Trophoblast cell (in vitro differentiated cells and primary cell): ENCODE results near the gene MXI1.
A peak's percentile ranks its signal among the peaks of the same experiment; 100 is the strongest.

ENCODE experiments used
- DNase-seq, 2 donors: peaks; one replicate each; pipeline ENCODE4 v3.0.0-alpha.2; 2016
- H2AFZ ChIP-seq: 2 replicates; pipeline ENCODE4 v1.6.1; 2013; ENCODE audit warnings: low read length, moderate library complexity, mild to moderate bottlenecking; ENCODE audit not compliant: insufficient read depth, poor library complexity
- H2AK5ac ChIP-seq: 2 replicates; pipeline ENCODE4 v1.6.1; 2013; ENCODE audit warnings: mild to moderate bottlenecking, low read length
- H2BK120ac ChIP-seq: 2 replicates; pipeline ENCODE4 v1.6.1; 2013; ENCODE audit warnings: low read length, mild to moderate bottlenecking, moderate library complexity; ENCODE audit not compliant: insufficient read depth, poor library complexity
- H2BK12ac ChIP-seq: 2 replicates; pipeline ENCODE4 v1.6.1; 2013; ENCODE audit warnings: mild to moderate bottlenecking, low read length, moderate library complexity
- H2BK5ac ChIP-seq: 2 replicates; pipeline ENCODE4 v1.6.1; 2013; ENCODE audit warnings: low read length, low read depth, moderate library complexity, mild to moderate bottlenecking; ENCODE audit not compliant: poor library complexity
- H3K14ac ChIP-seq: 2 replicates; pipeline ENCODE4 v1.6.1; 2013; ENCODE audit warnings: mild to moderate bottlenecking, low read length
- H3K18ac ChIP-seq: 2 replicates; pipeline ENCODE4 v1.6.1; 2013; ENCODE audit warnings: mild to moderate bottlenecking, low read length
- H3K23ac ChIP-seq: 2 replicates; pipeline ENCODE4 v1.6.1; 2013; ENCODE audit warnings: low read length
- H3K27ac ChIP-seq: 2 replicates; pipeline ENCODE4 v1.5.1; 2013; ENCODE audit warnings: low read depth, mild to moderate bottlenecking, inconsistent platforms, low read length, moderate library complexity
- H3K27me3 ChIP-seq: 2 replicates; pipeline ENCODE4 v1.6.1; 2013; ENCODE audit warnings: inconsistent platforms, mild to moderate bottlenecking, low read length, moderate library complexity; ENCODE audit not compliant: insufficient read depth
- H3K36me3 ChIP-seq, 2 experiments: 1 replicate in 1 of 2; 2 replicates in 1 of 2; pipeline ENCODE4 v1.6.1; 2013; ENCODE audit warnings: low read length in 2 of 2, mild to moderate bottlenecking in 2 of 2, moderate library complexity in 1 of 2; ENCODE audit not compliant: insufficient read depth in 2 of 2, control insufficient read depth in 1 of 2
- H3K4ac ChIP-seq: 2 replicates; pipeline ENCODE4 v1.6.1; 2013; ENCODE audit warnings: low read depth, mild to moderate bottlenecking, low read length, moderate library complexity
- H3K4me1 ChIP-seq, 2 experiments: 1 replicate in 1 of 2; 2 replicates in 1 of 2; pipeline ENCODE4 v1.6.1; 2013; ENCODE audit warnings: low read length in 2 of 2, mild to moderate bottlenecking in 2 of 2, moderate library complexity in 1 of 2; ENCODE audit not compliant: insufficient read depth in 2 of 2, control insufficient read depth in 1 of 2
- H3K4me2 ChIP-seq: 2 replicates; pipeline ENCODE4 v1.6.1; 2013; ENCODE audit warnings: inconsistent platforms, mild to moderate bottlenecking, low read length, moderate library complexity
- H3K4me3 ChIP-seq: 2 replicates; pipeline ENCODE4 v1.5.1; 2013; ENCODE audit warnings: mild to moderate bottlenecking, low read depth, low read length, inconsistent platforms
- H3K79me1 ChIP-seq: one replicate; pipeline ENCODE4 v1.6.1; 2013; ENCODE audit warnings: low read length
- H3K79me2 ChIP-seq: 2 replicates; pipeline ENCODE4 v1.6.1; 2013; ENCODE audit warnings: low read length, mild to moderate bottlenecking; ENCODE audit not compliant: control insufficient read depth, insufficient read depth, poor library complexity
- H3K9ac ChIP-seq: 2 replicates; pipeline ENCODE4 v1.6.1; 2013; ENCODE audit warnings: mild to moderate bottlenecking, low read length
- H3K9me3 ChIP-seq: 2 replicates; pipeline ENCODE4 v1.6.1; 2013; ENCODE audit warnings: low read depth, mild to moderate bottlenecking, control low read depth, inconsistent platforms, low read length; ENCODE audit not compliant: insufficient read depth
- H4K12ac ChIP-seq: 2 replicates; pipeline ENCODE4 v1.6.1; 2013; ENCODE audit warnings: low read depth, mild to moderate bottlenecking, low read length, moderate library complexity
- H4K8ac ChIP-seq: 2 replicates; pipeline ENCODE4 v1.6.1; 2013; ENCODE audit warnings: low read depth, mild to moderate bottlenecking, low read length, moderate library complexity
- H4K91ac ChIP-seq: one replicate; pipeline ENCODE4 v1.6.1; 2013; ENCODE audit warnings: low read depth, mild to moderate bottlenecking, low read length, moderate library complexity
- WGBS: extraction: QIAGEN DNeasy Blood & Tissue Kit; methylation state at CpG from one replicate; pipeline ENCODE4 v1.1.7; 2013; ENCODE audit warnings: missing lambda C conversion rate; ENCODE audit not compliant: insufficient read length, insufficient coverage; ENCODE audit errors: extremely low coverage; 5-methylcytosine and 5-hydroxymethylcytosine counted together

The MXI1 gene

DNA sequence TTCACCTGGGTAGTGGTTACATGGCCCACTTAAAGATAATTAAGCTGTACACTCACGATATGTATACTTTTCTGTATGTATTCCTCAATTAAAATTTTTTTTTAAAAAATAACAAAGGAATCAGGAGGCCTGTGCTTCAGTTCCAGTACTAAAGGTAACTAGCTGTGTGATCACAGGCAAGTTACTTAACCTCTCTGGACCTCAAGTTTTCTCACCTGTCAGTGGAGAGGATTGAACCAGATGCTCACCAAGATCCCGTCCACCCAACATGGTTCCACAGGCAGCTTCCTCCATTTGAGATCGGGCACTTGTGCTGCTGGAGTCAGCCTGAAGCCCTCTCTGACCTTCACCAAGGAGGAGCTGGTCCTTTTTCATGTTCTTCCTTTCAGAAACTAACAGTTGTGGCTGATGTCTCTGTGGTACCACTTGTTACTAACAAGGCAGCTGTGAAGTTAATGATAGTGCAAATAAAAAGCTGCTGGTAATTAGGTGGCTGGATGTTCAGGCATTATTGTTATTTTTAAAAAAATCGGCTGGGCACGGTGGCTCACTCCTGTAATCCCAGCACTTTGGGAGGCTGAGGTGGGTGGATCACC is 126.8 kb downstream of the MXI1 start:
- H3K9me3 ChIP-seq: peaks cover 14% of the 10 kb centered on the region
- no CpG with 5 or more reads among the region's 5 CpGs for WGBS

DNA sequence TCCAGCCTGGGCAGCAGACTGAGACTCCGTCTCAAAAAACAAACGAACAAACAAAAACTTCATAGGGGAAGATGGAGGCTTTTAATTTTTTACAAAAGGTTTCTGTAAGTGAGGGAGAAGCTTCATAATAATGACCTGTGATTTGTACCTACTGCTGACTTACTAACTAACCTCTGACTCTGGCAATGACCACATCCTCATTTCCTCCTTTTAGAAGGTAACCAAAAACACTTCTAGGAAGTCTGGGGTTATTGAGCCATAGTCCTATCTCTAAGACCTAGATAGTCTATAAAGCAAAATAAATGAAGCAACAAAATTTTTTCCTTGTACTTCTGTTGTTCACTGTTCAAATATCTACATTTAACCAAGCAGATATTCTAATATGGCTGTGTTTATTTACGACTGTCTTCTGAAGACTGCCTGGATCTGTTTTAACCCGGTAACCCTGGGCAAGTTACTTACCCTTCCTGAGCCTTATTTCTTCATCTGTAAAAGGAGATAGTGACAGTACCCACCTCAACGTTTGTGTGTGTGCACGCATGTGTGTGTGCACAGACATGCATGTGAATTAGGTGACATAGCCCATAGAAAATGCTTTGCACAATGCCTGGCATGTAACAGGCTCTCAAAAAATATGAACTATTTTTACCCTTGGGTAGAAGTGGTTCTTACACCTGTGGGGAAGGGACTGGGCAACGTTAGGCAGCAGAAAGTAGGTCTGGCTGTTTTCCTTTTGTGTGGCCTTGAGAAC is 128.1 kb downstream of the MXI1 start:
- no peak overlapping the region for H4K91ac ChIP-seq
- H2BK120ac ChIP-seq: no peak overlapping the region
- H3K27me3 ChIP-seq: no peaks in the 10 kb centered on the region
- H3K27ac ChIP-seq: no peak overlapping the region
- no peak overlapping the region for H2AK5ac ChIP-seq
- H3K4ac ChIP-seq: no peak overlapping the region
- H3K4me3 ChIP-seq: no peak overlapping the region
- H3K4me1 ChIP-seq: no peaks in the 10 kb centered on the region
- DNase-seq: peak; percentile 61 to 81
- whole genome bisulfite sequencing: no CpG with 5 or more reads among the region's 7 CpGs
- H4K12ac ChIP-seq: no peak overlapping the region
- H3K23ac ChIP-seq: no peak overlapping the region
- H3K9ac ChIP-seq: peak overlapping the region; percentile 38
- no peak overlapping the region for H2BK12ac ChIP-seq
- H2BK5ac ChIP-seq: no peak overlapping the region
- H3K79me2 ChIP-seq: no peaks in the 10 kb centered on the region
- H3K18ac ChIP-seq: no peak overlapping the region
- no peak overlapping the region for H4K8ac ChIP-seq
- no peak overlapping the region for H3K14ac ChIP-seq
- H2AFZ ChIP-seq: no peak overlapping the region
- H3K9me3 ChIP-seq: peaks cover 11% of the 10 kb centered on the region
- H3K4me2 ChIP-seq: no peak overlapping the region
- H3K79me1 ChIP-seq: no peaks in the 10 kb centered on the region
- H3K36me3 ChIP-seq: no peaks in the 10 kb centered on the region

More for the DNA sequence above, 126.8 kb downstream of the MXI1 start:
- DNase-seq: no peak
- no peaks in the 10 kb centered on the region for H3K79me2 ChIP-seq
- H2BK12ac ChIP-seq: no peak overlapping the region
- no peak overlapping the region for H2AK5ac ChIP-seq
- no peak overlapping the region for H3K4me3 ChIP-seq
- H3K27ac ChIP-seq: no peak overlapping the region
- H2BK5ac ChIP-seq: no peak overlapping the region
- no peaks in the 10 kb centered on the region for H3K36me3 ChIP-seq
- no peaks in the 10 kb centered on the region for H3K79me1 ChIP-seq
- no peak overlapping the region for H2AFZ ChIP-seq
- no peaks in the 10 kb centered on the region for H3K4me1 ChIP-seq
- no peak overlapping the region for H4K91ac ChIP-seq
- H3K14ac ChIP-seq: no peak overlapping the region
- no peak overlapping the region for H2BK120ac ChIP-seq
- no peak overlapping the region for H3K9ac ChIP-seq
- H3K4ac ChIP-seq: no peak overlapping the region
- H3K18ac ChIP-seq: no peak overlapping the region
- H3K27me3 ChIP-seq: no peaks in the 10 kb centered on the region
- H3K23ac ChIP-seq: no peak overlapping the region
- no peak overlapping the region for H4K12ac ChIP-seq
- H4K8ac ChIP-seq: no peak overlapping the region
- no peak overlapping the region for H3K4me2 ChIP-seq

DNA sequence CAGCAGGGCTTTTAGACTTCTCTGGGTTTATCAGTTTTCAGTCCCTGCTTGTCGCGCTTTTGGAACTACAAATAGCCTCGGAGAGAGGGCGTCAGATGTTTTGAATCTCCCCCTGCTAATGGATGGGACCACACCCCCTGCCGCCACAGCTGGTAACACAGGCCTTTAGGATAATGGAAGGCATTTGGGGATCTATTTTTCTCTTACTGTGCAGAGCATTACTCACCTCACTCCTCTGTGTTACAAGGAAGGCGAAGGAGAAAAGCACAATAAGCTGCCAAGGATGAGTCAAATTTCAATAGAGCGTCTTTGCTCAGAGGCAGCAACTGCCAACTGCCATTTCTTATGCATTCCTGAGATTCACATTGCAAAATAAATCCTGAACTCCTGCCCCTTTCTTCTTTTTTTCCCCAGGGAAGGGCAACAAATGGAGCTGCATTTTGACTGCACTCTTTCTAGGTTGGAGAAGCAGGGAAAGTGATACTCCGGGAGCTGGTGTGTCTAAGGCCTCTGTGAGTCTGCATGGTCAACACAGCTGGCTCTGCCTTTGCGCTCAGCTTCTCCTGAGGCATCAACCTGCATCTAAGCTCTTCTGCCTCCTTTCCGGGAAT is 128.8 kb downstream of the MXI1 start:
- no CpG with 5 or more reads among the region's 10 CpGs for WGBS
- H3K27me3 ChIP-seq: no peaks in the 10 kb centered on the region
- H3K27ac ChIP-seq: no peak overlapping the region
- H3K9ac ChIP-seq: no peak overlapping the region
- H3K4me1 ChIP-seq: no peaks in the 10 kb centered on the region
- DNase-seq: peak; percentile 39 to 76
- H3K14ac ChIP-seq: no peak overlapping the region
- no peak overlapping the region for H3K23ac ChIP-seq
- H3K36me3 ChIP-seq: no peaks in the 10 kb centered on the region
- no peaks in the 10 kb centered on the region for H3K79me2 ChIP-seq
- H2AFZ ChIP-seq: no peak overlapping the region
- no peak overlapping the region for H2BK5ac ChIP-seq
- no peaks in the 10 kb centered on the region for H3K79me1 ChIP-seq
- no peak overlapping the region for H2AK5ac ChIP-seq
- peaks cover 4% of the 10 kb centered on the region for H3K9me3 ChIP-seq
- H4K91ac ChIP-seq: no peak overlapping the region
- no peak overlapping the region for H3K4ac ChIP-seq
- H3K4me2 ChIP-seq: no peak overlapping the region
- no peak overlapping the region for H3K4me3 ChIP-seq
- H3K18ac ChIP-seq: no peak overlapping the region
- H4K12ac ChIP-seq: no peak overlapping the region
- H2BK12ac ChIP-seq: no peak overlapping the region
- no peak overlapping the region for H2BK120ac ChIP-seq
- no peak overlapping the region for H4K8ac ChIP-seq
